ENCODE measurements around the gene MTRF1.
"Not testable (repeated sequence)": the region's sequence is repeated elsewhere in the genome, so short reads cannot be mapped to it uniquely, and the experiment has no call there.

MTRF1 gene

DNA sequence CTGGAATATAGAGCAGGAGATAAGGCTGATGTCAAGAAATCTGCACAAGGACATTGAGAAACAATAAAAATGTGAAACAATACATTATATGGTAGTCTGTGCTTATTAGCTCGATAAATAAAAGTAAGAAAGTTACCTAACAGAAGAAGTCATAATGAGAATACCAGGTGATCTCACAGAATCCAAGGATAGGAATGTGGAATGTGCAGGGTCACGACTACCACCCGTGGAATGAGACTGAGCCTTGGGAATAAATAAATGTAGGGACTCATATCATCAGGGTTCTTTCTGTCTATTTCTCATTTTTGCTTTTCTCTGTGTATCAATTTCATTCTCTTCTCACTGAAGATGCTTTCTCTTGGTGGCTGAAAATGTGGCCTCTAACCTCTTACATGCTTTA, 43.0 kb downstream of the MTRF1 start:
- no peak for DNase-seq

DNA sequence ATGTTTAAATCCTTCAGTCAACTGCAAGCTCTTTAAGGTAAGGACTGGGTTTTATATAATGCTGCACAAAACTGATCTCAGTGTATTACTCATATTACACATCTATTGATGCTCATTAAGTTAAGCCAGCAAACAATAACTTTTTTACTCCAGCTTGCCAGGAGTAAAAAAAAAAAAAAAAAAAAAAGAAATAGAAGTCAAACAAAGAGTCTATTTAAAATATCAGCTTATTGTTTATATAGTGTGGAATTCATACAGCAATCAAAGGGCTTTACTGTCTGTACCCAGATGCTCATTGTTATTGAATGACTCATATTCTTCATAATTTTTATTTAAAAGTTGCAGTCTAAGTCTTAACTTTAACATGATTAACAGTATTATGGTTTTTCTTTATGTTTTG, 47.2 kb downstream of the MTRF1 start:
- DNase-seq, result no peak

DNA sequence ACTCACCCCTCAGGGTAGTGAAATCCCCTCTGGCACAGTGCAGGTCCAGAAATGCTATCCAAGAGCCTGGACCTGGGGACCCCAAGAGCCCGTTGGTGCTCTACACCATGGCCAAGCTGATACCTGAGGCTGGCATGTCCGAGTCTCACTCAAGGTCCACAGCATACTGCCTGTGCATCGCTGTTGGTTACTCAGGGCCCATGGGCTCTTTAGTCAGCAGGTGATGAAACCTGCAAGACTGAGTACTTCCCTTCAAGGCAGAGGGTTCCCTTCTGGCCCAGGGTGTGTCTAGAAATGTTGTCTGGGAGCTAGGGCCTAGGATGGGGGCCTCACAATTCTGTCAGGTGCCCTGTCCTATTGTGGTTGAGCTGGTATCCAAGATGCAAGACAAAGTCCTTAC, 49.5 kb downstream of the MTRF1 start:
- no peak for DNase-seq

DNA sequence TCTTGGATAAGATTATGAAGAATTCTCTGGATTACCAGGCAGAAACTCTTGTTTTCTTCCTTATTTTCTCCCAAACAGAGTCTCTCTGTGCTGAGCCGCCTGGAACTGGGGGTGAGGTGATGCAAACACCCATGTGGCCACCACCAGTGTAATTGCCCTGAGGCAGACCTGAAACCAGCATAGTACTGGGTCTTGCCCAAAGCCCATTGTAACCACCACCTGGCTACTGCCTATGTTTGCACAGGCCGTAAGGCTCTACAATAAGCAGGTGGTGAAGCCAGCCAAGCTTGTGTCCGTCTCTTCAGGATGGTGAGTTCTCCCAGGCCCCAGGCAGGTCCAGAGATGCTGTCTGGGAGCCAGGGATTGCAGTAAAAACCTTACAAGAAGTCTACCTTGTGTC, 50.1 kb downstream of the MTRF1 start:
- no peak for DNase-seq

DNA sequence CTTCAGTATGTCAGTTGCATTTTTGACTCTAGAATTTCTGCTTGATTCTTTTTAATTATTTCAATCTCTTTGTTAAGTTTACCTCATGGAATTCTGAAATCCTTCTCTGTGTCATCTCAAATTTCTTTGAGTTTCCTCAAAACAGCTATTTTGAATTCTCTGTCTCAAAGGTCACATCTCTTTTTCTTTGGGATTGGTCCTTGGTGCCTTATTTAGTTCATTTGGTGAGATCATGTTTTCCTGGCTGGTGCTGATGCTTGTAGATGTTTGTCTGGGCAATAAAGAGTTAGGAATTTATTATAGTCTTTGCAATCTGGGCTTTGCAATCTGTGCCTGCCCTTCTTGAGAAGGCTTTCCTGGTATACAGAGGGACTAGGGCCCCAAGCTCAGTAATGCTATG, 50.5 kb downstream of the MTRF1 start:
- no peak for DNase-seq

DNA sequence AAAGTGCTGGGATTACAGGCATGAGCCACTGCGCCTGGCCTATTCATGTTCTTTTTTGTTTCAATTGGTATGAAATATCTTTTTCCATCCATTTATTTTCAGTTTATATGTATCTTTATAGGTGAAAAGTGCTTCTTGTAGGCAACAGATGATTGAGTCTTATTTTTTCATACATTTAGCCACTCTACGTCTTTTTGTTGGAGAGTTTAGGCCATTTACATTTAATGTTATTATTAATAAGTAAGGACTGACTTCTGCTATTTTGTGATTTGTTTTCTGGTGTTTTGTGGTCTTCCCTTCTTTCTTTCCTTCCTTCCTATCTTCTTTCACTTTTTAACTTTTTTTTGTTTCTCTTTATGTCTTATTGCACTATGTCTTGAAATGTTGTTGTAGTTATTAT, 52.3 kb downstream of the MTRF1 start:
- no peak for DNase-seq

DNA sequence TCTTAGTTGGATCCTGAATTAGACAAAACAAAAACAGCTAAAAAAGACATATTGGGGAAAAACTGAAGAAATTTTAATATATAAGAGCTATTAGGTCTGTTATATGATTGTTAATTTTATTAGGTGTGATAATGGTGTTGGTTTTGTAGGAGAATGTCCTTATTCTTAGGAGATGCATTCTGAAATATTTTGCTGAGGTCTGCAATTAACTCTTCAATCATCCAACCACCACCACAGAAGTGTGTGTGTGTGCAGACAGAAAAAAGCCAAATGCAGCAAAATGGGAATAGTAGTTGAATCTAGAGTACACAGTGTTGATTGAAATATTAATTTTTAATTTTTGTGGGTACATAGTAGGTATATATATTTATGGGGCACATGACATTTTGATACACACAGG, 56.9 kb downstream of the MTRF1 start:
- no peak for DNase-seq

DNA sequence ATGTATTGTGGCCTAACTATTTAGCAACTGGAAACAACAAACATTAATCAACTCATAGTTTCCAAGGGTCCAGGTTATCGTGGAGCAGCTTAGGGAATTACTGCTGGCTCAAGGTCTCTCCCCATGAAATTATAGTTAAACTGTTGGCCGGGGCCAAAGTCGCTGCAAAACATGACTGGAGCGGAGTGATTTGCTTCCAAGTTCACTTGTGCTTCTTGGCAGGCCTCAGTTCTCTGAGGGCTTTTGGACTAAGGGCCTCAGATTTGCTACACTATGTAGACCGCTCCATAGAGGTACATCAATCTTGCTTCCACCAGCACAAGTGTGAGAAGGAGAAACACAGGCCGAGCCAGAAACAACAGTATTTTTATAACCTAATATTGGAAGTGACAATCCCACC, 59.6 kb downstream of the MTRF1 start:
- DNase-seq, result no peak

DNA sequence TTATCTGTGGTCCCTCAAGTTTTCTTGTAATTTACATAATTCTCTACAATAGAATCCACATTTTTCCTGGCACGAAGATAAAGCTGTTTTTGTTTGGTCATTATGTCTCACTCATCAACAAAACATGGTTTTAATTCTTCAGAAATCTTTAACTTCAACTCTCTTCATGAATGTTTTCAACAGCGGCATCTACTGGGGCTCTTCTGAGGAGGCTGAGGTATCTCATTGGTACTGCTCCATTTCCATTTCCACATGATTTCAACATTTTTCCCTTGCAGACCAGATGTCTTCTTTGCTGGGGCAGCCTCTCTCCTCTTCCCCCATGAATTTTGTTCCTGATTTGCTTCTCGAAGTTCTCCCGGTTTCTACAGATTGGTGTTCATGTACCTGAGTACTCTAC, 63.2 kb downstream of the MTRF1 start:
- no peak for DNase-seq

DNA sequence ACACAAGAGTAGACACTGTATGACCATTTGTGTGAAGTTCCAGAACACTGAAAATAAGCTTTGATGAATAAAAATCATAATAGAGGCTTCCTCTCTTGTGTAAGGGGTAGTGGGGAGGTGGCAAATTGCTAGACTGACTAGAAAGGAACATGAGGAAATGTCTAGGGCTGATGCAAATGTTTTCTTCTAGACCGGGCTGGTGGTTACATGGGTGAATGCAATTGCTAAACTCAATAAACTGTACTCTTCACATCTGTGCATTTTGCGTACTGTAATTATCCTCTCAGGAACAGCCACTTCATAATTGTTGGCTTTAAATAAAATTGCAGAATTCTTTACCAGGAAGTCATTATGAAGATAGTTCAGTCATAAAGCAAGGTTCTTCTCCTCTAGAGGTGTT, 63.9 kb downstream of the MTRF1 start:
- no peak for DNase-seq

DNA sequence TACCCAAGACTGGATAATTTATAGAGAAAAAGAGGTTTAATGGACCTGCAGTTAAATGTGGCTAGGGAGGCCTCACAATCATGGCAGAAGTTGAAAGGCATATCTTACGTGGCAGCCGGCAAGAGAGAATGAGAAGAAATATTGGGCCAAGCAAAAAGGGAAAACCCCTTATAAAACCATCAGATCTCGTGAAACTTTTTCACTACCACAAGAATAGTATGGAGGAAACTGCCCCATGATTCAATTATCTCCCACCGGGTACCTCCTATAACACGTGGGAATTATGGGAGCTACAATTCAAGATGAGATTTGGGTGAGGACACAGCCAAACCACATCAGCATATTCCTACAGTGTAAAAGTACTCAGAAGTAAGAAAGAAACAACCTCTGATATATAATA, 64.3 kb downstream of the MTRF1 start:
- DNase-seq, result no peak

DNA sequence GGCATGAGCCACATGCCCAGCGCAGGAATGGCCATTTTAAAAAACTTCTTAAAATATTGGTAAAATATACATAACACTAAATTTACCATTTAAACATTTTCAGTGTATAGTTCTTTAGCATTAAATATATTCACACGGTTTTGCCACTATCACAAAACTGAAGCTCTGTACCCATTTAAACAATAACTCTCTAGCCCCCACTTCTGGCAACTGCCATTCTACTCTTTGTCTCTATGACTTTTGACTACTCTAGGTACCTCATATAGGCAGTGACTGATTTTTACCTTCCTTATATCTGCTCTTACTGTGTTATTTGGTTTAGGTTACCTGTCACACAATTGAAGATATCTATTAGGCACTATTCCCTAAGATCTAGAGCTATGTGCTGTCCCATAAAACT, 66.8 kb downstream of the MTRF1 start:
- DNase-seq, result no peak

DNA sequence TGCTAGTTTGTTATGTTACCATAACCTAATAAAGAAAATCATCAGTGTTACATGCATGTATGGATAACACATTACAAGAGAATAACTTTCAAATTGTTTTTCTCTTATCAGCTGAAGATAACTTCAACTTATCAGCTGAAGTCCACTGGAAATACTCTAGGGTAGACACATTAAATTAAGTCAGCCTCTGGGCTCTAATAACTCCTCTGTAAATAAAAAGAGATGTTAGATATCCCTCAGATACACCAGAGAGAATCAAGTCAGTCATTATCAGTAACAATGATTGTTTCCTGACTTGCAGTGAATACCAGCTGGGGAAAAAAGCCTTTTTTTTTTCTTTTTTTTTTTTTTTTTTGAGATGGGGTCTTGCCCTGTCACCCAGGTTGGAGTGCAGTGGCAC, 67.4 kb downstream of the MTRF1 start:
- DNase-seq, result no peak

DNA sequence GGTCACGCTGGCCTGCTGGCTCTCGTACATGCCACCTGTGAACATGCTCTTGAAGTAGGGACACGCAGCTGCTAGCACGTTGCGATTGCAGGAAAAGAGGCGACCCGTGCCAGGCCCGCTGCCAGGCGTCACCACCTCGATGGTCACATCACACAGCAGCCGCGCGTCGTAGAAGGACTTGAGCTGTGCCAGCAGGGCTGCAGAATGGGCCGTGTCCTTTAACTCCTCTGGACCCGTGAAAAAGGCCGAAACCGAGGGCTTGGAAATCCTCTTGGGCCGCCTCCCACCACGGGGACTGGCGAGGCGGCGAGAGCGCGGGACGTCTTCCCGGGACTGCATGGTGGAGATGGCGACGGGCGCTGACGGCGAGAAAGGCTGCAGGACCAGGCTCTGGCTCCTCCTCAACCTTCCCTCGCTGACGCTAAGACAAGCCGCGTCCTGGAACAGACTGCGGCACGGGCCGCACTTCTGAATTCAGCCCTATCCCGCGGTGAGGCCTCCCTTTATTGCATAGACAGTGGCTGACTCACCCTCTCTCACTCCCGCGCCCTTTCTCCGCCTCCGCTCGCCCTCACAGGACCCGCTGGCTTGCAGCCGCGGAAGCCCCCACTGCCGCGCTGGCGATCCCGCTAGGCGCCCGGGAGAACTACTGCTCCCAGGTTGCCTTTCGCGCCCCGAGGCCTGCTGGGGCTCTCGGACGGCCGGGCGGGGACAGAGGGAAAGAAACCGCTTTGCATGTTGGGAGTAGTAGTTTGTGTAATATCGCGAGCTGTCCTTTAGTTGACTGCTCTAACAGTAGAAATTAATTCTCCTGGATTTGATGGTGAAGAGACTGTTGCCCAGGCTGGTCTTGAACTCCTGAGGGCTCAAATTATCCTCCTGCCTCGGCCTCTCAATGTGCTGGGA, 69.2 kb downstream of the MTRF1 start, which contains the start of gene KBTBD7:
Gene KBTBD7 (minus strand): TSS at position 651 of the 906 bp plus-strand sequence. CDS start 312 bp downstream, at position 339.
- peak; percentile 86 for DNase-seq

DNA sequence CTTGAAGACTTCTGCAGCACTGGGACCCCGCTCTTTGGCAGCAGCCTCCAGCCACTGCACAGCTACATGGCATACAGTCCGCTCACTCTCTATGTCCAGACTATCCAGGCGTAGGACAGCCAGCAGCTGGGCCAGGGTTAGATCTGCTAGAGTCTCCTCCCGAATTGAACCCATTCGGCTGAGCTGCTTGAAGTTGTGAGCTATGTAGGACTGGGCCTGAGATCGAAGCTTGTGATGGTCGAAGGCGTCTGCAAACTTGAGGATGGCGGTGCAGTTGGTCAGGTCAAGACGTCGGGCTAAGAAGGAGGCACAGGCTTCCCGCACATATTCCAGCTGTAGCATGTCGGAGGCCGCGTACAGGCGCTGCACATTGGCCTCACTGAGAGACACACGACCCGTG, 69.9 kb downstream of the MTRF1 start:
- no peak for DNase-seq

DNA sequence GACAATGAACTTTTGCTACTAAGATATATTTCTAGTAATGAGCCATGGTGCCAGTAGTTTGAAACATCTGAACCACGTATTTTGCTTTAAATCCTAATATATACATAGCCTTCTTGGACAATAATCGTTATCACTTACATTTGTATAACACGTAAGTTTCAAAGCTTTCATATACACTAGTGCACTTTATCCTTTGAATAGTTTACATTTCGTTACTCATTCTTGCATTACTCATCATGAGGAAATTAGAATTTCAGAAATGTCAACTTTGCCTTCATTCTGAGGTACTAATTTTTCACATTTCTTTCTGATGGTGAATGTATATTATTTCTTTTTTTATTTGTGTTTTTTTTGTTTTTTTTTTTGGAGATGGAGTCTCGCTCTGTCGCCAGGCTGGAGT, 74.8 kb downstream of the MTRF1 start:
- DNase-seq, result no peak

DNA sequence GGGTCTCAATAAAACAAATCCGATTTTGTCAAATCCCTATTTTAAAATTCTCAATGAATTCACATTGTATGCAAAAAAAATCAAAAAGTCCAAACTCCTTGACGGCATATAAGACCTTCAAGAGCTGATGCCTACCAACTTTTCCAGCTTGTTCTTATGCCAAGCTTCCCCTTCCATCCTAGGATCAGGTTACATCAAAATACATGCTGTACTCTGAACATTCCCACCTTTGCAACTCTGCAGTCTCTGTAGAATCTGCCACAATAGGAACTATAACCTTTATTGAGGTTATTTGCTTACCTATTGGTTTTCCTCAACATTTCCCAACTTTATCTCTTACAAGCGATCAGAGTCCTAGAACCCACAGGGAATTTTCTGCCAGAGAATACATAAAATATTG, 76.9 kb downstream of the MTRF1 start:
- no peak for DNase-seq

DNA sequence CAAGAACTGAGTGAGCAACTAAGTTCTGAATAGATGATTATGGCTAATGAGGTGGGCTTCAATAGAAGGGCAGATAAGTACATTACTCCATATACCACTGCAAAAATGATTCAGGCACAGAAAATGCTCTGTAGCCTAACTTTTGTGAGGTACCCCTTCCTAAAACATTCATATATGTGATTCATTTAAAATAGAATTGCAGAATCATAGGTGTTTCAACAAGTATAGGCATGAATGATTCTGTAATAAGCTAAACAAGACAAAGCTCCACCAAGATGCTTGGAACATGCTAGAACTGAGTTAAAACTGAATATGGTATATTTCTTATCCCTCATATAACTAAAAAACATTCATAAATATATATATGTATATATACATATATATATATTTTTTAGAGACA, 81.1 kb downstream of the MTRF1 start:
- DNase-seq, result no peak

DNA sequence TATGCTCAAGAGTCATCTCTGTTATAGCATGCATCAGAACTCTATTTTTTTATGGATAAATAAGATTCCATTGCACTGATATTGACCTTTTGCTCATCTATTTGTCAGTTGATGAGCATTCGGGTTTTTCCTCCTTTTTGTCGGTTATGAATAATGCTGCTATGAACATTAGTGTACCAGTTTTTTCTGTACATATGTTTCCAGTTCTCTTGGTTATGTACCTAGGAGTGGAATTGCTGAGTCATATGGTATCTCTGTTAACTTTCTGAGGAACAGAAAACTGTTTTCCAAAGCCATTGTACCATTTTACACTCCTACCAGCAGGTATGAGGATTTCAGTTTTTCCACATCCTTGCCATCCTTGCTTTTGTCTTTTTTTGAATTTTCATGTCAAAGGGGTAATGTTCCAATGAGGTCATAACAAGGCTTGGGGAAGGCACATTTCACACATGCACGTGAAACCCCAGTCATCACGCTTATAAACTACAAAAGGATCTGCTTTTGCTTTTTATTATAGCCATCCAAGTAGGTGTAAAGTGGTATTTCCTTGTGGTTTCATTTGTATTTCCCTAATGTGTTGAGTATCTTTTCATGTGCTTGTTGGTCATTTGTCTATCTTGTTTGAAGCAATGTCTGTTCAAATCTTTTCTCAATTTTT, 83.7 kb downstream of the MTRF1 start:
- DNase-seq, result no peak

DNA sequence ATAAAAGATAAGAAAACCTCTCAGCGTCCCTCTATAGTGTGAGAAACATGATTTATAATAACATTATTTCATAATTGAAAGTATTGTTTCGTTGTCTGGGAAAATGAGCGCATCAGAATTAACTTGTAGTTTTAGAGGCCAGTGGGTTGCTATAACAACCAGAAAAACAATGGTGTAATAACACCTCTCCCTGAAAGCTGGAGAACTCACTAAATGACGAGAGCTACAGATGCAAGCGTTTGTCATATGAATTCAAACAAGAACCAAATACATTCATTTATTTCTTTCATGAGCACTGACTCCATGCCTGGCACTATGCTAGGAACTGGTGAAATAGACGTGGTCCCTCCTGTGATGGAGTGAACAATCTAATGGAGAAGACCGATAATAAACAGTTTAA, 85.3 kb downstream of the MTRF1 start:
- DNase-seq, result no peak

DNA sequence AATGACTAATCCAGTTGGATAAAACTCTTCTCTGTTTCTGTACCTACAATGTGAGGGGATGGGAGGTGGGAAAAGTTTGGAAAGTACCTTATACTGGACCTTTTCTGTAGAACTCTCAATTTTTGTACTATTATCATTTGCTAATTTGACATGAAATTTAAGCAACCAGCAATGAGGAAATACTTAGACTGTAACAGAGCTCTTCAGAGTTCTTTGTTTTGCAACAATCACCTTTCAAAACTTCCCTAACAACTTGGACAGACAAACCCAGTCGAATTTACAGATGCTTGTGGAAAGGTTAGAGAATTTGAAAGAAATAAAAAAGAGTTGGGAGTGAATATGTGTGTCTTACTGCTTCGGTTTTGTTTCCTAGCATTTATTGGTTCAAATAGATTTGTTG, 85.8 kb downstream of the MTRF1 start:
- DNase-seq, result no peak

DNA sequence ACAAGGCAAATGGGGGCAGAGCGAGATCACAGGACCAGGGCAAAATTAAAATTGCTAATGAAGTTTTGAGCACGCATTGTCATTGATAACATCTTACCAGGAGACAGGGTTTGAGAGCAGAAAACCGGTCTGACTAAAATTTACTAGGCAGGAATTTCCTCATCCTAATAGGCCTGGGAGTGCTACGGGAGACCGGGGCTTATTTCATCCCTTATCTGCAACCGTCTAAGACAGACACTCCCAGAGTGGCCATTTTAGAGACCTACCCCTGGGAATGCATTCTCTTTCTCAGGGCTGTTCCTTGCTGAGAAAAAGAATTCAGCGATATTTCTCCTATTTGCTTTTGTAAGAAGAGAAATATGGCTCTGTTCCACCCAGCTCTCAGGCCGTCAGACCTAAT, 87.8 kb downstream of the MTRF1 start:
- not testable (repeated sequence) for DNase-seq
